HUDEP-2 (cell line): Measurements from ENCODE around the gene SH3D19.
A peak's percentile ranks its signal among the peaks of the same experiment; 100 is the strongest.
"Not testable (repeated sequence)": the region's sequence is repeated elsewhere in the genome, so short reads cannot be mapped to it uniquely, and the experiment has no call there.

ENCODE experiments used
- DNase-seq, 76 experiments: peaks; one replicate each; lab custom pipeline; 2025; ENCODE audit not compliant: unreplicated experiment in 76 of 76; lab: John Stamatoyannopoulos, UW

The SH3D19 gene

DNA sequence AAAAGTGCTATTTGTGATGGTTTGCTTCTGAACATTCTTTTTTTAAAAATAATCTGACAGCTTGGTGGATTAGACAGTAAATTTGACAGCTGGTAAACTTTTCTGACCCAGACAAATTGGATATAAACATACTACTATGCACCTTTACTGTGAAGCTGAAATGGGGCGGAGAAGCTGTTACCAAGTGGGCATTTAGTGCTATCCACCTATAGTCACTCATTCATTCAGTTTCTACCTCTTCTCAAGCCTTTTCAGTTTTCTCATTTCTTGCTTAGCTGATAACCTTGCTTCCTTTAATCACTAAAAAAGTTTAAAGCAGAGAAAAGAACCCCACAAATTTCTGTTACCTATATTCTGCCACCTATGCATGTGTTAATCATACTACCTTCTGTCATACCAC, 220.8 kb downstream of the SH3D19 start:
- DNase-seq, result no peak

- DNase-seq, result no peak
Measured at GRCh38 chr4:151103758-151104157, 221.6 kb downstream of the SH3D19 start.

DNA sequence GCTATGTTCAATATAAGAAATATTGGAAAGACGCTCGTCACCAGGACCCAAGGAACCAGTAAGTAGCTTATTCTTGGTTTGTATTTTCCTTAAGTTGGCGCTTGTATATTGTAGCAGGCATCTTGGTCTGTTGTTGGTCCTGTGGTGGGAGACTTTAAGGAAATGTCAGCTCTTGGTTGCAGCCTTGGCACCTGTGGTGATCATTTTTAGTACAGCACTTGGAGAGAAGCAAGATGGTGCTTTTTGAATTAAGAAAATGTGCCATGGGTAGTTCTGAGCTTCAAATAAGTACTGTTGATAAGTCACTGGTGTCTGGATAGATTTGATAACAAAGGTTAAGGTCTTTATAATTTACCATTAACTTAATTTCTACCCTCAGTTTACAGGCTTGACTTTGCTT, 224.9 kb downstream of the SH3D19 start:
- DNase-seq, result peak in 2 of 76 experiments; percentile 7 to 11

GRCh38 chr4:151099976-151100417, 225.4 kb downstream of the SH3D19 start:
- peak in 11 of 76 experiments; percentile 6 to 69 (median 37) for DNase-seq

- DNase-seq, result peak; percentile 42 to 97 (median 92)
Measured at GRCh38 chr4:151099229-151099975, 226.0 kb downstream of the SH3D19 start, which contains the start of gene RPS3A. Gene RPS3A (plus strand): TSS chr4:151099628. CDS start chr4:151099653, 25 bp downstream.

- DNase-seq, result no peak
Measured at GRCh38 chr4:151098979-151099228, 226.5 kb downstream of the SH3D19 start.

DNA sequence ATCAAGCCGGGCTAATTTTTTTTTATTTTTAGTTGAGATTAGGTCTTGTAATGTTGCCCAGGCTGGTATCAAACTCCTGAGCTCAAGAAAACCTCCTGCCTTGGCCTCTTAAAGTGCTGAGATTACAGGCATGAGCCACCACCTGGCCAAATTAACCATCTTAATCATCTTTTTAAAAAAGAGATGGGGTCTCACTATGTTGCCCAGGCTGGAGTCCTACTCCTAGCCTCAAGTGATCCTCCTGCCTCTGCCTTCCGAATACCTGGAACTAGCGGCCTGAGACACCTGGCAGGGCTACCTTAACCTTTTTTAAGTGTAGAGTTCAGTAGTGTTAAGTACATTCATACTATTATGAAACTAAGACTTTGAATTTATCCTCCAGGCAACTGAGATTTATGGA, 227.6 kb downstream of the SH3D19 start:
- DNase-seq, result no peak

DNA sequence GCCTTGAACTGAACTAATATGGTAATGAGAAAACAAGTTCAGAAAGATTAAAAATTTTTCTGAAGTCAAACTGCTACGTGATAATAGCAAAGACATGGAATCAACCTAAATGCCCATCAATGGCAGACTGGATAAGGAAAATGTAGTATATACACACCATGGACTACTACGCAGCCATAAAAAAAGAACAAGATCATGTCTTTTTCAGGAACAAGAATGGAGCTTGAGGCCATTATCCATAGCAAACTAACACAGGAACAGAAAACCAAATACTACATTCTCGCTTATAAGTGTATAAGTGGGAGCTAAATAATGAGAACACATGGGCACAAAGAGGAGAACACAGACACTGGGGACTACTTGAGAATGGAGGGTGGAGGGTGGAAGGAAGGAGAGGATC, 230.3 kb downstream of the SH3D19 start:
- DNase-seq, result no peak

GRCh38 chr4:151094290-151094751, 231.1 kb downstream of the SH3D19 start:
- DNase-seq, result no peak

DNA sequence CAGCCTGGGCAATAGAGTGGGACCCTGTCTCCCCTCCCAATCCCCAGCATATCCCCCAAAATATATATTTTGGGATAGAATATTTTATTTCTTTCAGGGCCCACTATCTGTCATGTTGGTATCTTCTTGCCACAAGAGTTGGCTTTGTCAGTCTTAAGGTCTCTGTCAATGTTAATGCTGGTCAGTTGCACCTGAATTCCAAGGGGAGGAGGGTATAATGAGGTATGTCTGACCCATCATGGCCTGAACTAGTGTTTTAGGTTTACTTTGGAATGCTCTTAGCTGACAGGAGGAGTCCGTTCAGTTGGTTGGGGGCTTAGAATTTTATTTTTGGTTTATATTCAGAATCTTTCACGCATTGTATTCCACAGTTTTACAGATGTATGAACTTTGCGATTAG, 232.2 kb downstream of the SH3D19 start:
- DNase-seq, result no peak

- DNase-seq, result no peak
Measured at GRCh38 chr4:151092488-151092887, 232.9 kb downstream of the SH3D19 start.

- no peak for DNase-seq
Measured at GRCh38 chr4:151091047-151091446, 234.4 kb downstream of the SH3D19 start.

- no peak for DNase-seq
Measured at GRCh38 chr4:151087467-151087866, 237.9 kb downstream of the SH3D19 start.

DNA sequence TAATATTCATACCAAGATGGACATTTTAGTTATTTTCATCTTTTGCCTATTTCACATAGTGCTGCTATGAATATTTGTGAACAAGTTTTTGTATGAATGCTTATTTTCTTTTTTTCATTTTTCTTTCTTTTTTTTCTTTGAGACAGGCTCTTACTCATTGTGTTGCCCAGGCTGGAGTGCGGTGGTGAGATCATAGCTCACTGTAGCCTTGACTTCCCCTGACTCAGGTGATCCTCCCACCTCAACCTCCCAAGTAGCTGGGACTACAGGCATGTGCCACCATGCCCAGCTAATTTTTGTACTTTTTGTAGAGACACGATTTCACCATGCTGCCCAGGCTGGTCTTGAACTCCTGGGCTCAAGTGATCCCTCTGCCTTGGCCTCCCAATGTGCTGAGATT, 247.4 kb downstream of the SH3D19 start:
- not testable (repeated sequence) for DNase-seq

- no peak for DNase-seq
Measured at GRCh38 chr4:151074416-151074916, 250.9 kb downstream of the SH3D19 start.
